NB4 (cell line): ENCODE data around the gene CBX2.

Experiments
- CTCF ChIP-seq: IDR thresholded peaks from one replicate; pipeline ENCODE4 v1.5.1; 2012; ENCODE audit warnings: low read depth, low read length
- MAX ChIP-seq: IDR thresholded peaks from 2 replicates; pipeline ENCODE4 v1.6.1; 2011; ENCODE audit warnings: low read depth, low read length

GRCh38 chr17:79796444-79796762, 18.5 kb downstream of the CBX2 start:
- TF ChIP-seq CTCF = no peak
- no peak for TF ChIP-seq MAX
